ENCODE measurements around the gene PMEL.

DNA sequence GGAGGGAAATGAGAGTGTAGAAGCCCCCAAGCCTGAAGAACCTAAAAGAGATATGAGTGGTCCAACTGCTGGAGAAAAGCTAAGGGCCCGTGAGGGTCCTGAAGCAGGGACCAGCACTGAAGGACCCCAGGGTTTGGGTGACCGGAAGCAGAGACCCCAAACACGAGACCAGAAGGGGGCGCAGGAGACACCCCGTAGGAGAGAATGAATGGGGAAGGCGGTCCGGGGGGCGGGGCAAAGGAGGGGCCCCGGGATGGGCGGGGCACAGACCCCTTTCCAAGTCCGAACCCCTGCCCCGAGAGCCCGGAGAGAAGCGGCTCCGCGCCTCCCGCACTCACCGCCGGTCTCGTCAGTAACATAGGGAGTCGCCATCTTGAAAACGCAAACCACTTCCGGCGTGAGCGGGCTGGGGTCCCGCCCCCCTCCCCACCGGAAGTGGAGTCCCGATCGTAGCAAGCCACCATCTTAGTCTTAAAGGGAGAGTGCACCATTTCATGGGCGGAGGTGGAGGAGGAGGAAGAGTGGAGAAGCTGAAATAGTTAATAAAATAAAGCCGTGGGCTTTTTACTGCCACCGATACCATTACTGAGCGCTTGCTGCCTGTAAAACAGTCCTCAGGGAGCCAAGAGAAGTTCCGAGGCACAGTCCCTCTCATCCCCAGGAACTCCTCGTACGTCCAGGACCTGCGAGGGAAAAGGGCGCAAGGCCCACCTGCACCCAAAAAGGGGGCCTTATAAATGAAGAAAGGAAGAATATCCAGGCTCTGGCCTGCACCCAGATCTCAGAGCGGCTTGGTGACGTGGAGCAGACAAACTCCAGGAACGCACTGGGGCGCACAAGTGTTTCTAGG lies 38.9 kb downstream of the PMEL start:
- TF ChIP-seq, protein P1, sequence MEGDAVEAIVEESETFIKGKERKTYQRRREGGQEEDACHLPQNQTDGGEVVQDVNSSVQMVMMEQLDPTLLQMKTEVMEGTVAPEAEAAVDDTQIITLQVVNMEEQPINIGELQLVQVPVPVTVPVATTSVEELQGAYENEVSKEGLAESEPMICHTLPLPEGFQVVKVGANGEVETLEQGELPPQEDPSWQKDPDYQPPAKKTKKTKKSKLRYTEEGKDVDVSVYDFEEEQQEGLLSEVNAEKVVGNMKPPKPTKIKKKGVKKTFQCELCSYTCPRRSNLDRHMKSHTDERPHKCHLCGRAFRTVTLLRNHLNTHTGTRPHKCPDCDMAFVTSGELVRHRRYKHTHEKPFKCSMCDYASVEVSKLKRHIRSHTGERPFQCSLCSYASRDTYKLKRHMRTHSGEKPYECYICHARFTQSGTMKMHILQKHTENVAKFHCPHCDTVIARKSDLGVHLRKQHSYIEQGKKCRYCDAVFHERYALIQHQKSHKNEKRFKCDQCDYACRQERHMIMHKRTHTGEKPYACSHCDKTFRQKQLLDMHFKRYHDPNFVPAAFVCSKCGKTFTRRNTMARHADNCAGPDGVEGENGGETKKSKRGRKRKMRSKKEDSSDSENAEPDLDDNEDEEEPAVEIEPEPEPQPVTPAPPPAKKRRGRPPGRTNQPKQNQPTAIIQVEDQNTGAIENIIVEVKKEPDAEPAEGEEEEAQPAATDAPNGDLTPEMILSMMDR (conservative IDR thresholded peaks at IDR 0.05; ENCODE audit: low read depth, low read length) = peak; percentile 64
- TF ChIP-seq RAD21 (IDR thresholded peaks at IDR 0.05; ENCODE audit: low read length) (no peak; the same call in 1 of the 2 replicates), MXI1 (IDR thresholded peaks at IDR 0.05; ENCODE audit: borderline replicate concordance, low read depth, low read length) (0 out of 2 replicates have a peak, but pooled peaks have one; percentile 31), CEBPB (IDR thresholded peaks at IDR 0.05; ENCODE audit: low read depth, low read length) (no peak), POLR2A (IDR thresholded peaks at IDR 0.05; ENCODE audit: low read depth, low read length) (peak; percentile 84), SMC3 (IDR thresholded peaks at IDR 0.05; ENCODE audit: low read depth, low read length) (peak; percentile 41), BHLHE40 (IDR thresholded peaks at IDR 0.05; ENCODE audit: low read depth, low read length) (no peak), RCOR1 (IDR thresholded peaks at IDR 0.05; ENCODE audit: insufficient replicate concordance, low read length) (no peak), RFX5 (IDR thresholded peaks at IDR 0.05; ENCODE audit: low read depth, low read length) (no peak), MAZ (IDR thresholded peaks at IDR 0.05; ENCODE audit: borderline replicate concordance, low read depth, low read length) (peak; percentile 66; the same call in 1 of the 2 replicates), MAFK (IDR thresholded peaks at IDR 0.05; ENCODE audit: low read depth, low read length) (no peak), FOS (IDR thresholded peaks at IDR 0.05; ENCODE audit: low read depth, low read length) (no peak)
- TF ChIP-seq, protein P2, sequence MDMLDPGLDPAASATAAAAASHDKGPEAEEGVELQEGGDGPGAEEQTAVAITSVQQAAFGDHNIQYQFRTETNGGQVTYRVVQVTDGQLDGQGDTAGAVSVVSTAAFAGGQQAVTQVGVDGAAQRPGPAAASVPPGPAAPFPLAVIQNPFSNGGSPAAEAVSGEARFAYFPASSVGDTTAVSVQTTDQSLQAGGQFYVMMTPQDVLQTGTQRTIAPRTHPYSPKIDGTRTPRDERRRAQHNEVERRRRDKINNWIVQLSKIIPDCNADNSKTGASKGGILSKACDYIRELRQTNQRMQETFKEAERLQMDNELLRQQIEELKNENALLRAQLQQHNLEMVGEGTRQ (IDR thresholded peaks at IDR 0.05; ENCODE audit: low read depth, low read length) = no peak

All from IMR-90 (cell line).